IPS-18c (cell line): ENCODE measurements around the gene HIRIP3.
A peak's percentile ranks its signal among the peaks of the same experiment; 100 is the strongest.
"Not testable (repeated sequence)": the region's sequence is repeated elsewhere in the genome, so short reads cannot be mapped to it uniquely, and the experiment has no call there.

Source experiments
- H3K4me3 ChIP-seq: 2 replicates; pipeline ENCODE4 v1.7.0; 2013; ENCODE audit warnings: low read depth, mild to moderate bottlenecking, low read length, moderate library complexity; ENCODE audit not compliant: insufficient read depth
- H3K9me3 ChIP-seq: one replicate; pipeline ENCODE4 v1.6.1; 2013; ENCODE audit warnings: mild to moderate bottlenecking, low read length, moderate library complexity; ENCODE audit not compliant: control insufficient read depth, insufficient read depth

The HIRIP3 gene

GRCh38 chr16:29995324-29995910 lies at the start of gene HIRIP3:
HIRIP3 (minus strand) TSS chr16:29995617; CDS start chr16:29995605, 12 bp downstream.
- Histone ChIP-seq H3K4me3 (peak within 1 kb of the TSS; percentile 99), H3K9me3 (no peaks in the 10 kb centered on the region)

GRCh38 chr16:30041841-30042240 lies 46.4 kb upstream of the HIRIP3 start:
- no peaks in the 10 kb centered on the region for H3K9me3 ChIP-seq

GRCh38 chr16:30040690-30041089 lies 45.3 kb upstream of the HIRIP3 start:
- H3K9me3 ChIP-seq, H3K4me3 ChIP-seq: not testable (repeated sequence)

More at GRCh38 chr16:30041841-30042240, 46.4 kb upstream of the HIRIP3 start:
- H3K4me3 ChIP-seq, result no peak overlapping the region

GRCh38 chr16:30040221-30040620 lies 44.8 kb upstream of the HIRIP3 start:
- H3K4me3 ChIP-seq, result no peak overlapping the region
- no peaks in the 10 kb centered on the region for H3K9me3 ChIP-seq

GRCh38 chr16:30033270-30033669 lies 37.9 kb upstream of the HIRIP3 start:
- no peak overlapping the region for H3K4me3 ChIP-seq
- H3K9me3 ChIP-seq, result no peaks in the 10 kb centered on the region

GRCh38 chr16:30032083-30032819 lies 36.8 kb upstream of the HIRIP3 start:
- Histone ChIP-seq H3K4me3 (no peak overlapping the region), H3K9me3 (no peaks in the 10 kb centered on the region)

GRCh38 chr16:30031477-30031918 lies 36.1 kb upstream of the HIRIP3 start:
- peak overlapping the region; percentile 59 for H3K4me3 ChIP-seq
- H3K9me3 ChIP-seq, result no peaks in the 10 kb centered on the region

GRCh38 chr16:30030841-30031413 lies 35.5 kb upstream of the HIRIP3 start, which contains the start of gene TLCD3B:
TLCD3B (minus strand) TSS chr16:30031271; CDS start chr16:30030527, 744 bp downstream.
- Histone ChIP-seq H3K4me3 (peak within 1 kb of the TSS; percentile 59), H3K9me3 (no peaks in the 10 kb centered on the region)

- H3K9me3 ChIP-seq, result no peaks in the 10 kb centered on the region
- peak overlapping the region; percentile 59 for H3K4me3 ChIP-seq
Observed at GRCh38 chr16:30030011-30030685, 34.7 kb upstream of the HIRIP3 start.

GRCh38 chr16:30028438-30029076 lies 33.1 kb upstream of the HIRIP3 start:
- Histone ChIP-seq H3K4me3 (no peak overlapping the region), H3K9me3 (no peaks in the 10 kb centered on the region)

GRCh38 chr16:30027588-30028437 lies 32.4 kb upstream of the HIRIP3 start:
- no peaks in the 10 kb centered on the region for H3K9me3 ChIP-seq
- H3K4me3 ChIP-seq, result no peak overlapping the region

GRCh38 chr16:30026449-30026848 lies 31.0 kb upstream of the HIRIP3 start:
- Histone ChIP-seq H3K9me3 (no peaks in the 10 kb centered on the region), H3K4me3 (no peak overlapping the region)

GRCh38 chr16:30025574-30025973 lies 30.2 kb upstream of the HIRIP3 start:
- no peaks in the 10 kb centered on the region for H3K9me3 ChIP-seq
- no peak overlapping the region for H3K4me3 ChIP-seq

- Histone ChIP-seq H3K4me3 (no peak overlapping the region), H3K9me3 (no peaks in the 10 kb centered on the region)
Observed at GRCh38 chr16:30025156-30025555, 29.7 kb upstream of the HIRIP3 start.

GRCh38 chr16:30024451-30024850 lies 29.0 kb upstream of the HIRIP3 start:
- no peak overlapping the region for H3K4me3 ChIP-seq
- H3K9me3 ChIP-seq, result no peaks in the 10 kb centered on the region

- no peaks in the 10 kb centered on the region for H3K9me3 ChIP-seq
- H3K4me3 ChIP-seq, result no peak overlapping the region
Observed at GRCh38 chr16:30023586-30023985, 28.2 kb upstream of the HIRIP3 start.
